ENCODE results near the gene LAD1. TPM values are rescaled to one million over a fixed set of nuclear protein-coding genes. Genes with fewer than 3 reads are reported as not detected.

Gene LAD1
- total RNA-seq, 1 donor from 2014 or later, result not detected

DNA sequence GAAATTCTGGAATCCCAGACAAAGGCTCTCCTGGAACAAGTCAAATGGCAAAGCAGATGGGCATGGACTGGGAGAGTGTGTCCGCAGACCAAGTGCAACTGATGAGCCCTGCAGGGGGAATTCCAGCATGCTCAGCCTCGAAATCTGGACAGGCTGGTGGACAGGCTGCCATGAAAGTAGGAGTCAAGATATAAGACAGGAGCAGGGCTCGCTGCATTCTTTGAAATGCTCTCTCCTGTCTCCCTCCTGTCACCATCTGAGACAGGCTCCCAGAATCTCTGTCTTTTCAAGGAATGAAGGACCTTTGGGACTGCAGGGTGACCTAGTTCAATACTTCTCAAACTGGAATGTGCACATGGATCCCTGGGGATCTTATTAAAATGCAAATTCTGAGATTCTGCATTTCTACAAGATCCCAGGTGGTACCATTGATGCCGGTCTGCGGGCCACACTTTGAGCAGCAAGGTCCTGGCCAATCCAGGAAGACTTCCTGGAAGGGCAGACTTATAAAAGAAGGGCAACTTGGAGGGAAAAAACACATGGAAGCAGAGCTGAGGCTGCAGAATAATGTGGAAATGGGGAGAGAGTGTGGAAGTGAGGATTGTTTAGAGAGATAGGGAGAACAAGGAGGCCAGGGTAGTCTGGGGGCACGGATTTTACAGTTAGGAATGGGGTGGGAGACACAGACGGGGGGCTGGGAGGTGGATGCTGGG lies 51.5 kb downstream of the LAD1 start:
- Mint-ChIP-seq H3K9me3 (no peaks in the 10 kb centered on the region), H3K36me3 (ENCODE audit: low read depth) (no peaks in the 10 kb centered on the region), H3K4me3 (no peak overlapping the region), H3K4me1 (no peaks in the 10 kb centered on the region), H3K27ac (no peak overlapping the region), H3K27me3 (peaks cover 25% of the 10 kb centered on the region)
- TF ChIP-seq, protein P1, sequence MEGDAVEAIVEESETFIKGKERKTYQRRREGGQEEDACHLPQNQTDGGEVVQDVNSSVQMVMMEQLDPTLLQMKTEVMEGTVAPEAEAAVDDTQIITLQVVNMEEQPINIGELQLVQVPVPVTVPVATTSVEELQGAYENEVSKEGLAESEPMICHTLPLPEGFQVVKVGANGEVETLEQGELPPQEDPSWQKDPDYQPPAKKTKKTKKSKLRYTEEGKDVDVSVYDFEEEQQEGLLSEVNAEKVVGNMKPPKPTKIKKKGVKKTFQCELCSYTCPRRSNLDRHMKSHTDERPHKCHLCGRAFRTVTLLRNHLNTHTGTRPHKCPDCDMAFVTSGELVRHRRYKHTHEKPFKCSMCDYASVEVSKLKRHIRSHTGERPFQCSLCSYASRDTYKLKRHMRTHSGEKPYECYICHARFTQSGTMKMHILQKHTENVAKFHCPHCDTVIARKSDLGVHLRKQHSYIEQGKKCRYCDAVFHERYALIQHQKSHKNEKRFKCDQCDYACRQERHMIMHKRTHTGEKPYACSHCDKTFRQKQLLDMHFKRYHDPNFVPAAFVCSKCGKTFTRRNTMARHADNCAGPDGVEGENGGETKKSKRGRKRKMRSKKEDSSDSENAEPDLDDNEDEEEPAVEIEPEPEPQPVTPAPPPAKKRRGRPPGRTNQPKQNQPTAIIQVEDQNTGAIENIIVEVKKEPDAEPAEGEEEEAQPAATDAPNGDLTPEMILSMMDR (IDR thresholded peaks at IDR 0.05), result no peak
- intact Hi-C loops (cut with micrococcal nuclease), result no loop called here
- no peak for DNase-seq
- ATAC-seq (ENCODE audit: low read depth), result no peak
- POLR2A ChIA-PET, result no interaction called here
- CTCF ChIA-PET, result interaction anchor here (1.2 kb wide), 1 partner anchor 15 kb away, joined by 3 read pairs; no protein-coding TSS in a partner anchor

DNA sequence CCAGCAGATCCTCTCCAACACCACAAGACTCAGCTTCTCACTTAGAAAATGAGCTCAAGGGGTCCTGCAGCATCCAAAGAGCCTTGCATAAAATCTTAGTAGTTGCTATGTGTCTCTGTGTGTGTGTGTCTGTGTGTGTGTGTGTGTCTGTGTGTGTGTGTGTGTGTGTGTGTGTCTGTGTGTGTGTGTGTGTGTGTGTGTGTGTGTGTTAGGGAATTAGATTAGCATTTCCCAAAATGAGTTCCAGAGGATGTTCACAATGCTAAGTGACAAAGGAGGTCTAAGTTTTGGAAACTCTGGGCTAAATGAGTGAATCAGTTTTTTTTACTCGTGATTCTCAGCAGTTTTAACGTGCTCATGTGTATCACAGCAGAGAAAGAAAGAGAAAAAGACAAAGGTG lies 52.1 kb downstream of the LAD1 start:
- Mint-ChIP-seq H3K4me3 (no peak overlapping the region), H3K27me3 (peaks cover 25% of the 10 kb centered on the region), H3K36me3 (ENCODE audit: low read depth) (no peaks in the 10 kb centered on the region), H3K4me1 (no peaks in the 10 kb centered on the region), H3K27ac (no peak overlapping the region), H3K9me3 (no peaks in the 10 kb centered on the region)
- intact Hi-C loops (cut with micrococcal nuclease), result no loop called here
- ATAC-seq (ENCODE audit: low read depth), result no peak
- TF ChIP-seq, protein P1 (IDR thresholded peaks at IDR 0.05), result no peak
- ChIA-PET POLR2A (no interaction called here), CTCF (no interaction called here)
- no peak for DNase-seq

DNA sequence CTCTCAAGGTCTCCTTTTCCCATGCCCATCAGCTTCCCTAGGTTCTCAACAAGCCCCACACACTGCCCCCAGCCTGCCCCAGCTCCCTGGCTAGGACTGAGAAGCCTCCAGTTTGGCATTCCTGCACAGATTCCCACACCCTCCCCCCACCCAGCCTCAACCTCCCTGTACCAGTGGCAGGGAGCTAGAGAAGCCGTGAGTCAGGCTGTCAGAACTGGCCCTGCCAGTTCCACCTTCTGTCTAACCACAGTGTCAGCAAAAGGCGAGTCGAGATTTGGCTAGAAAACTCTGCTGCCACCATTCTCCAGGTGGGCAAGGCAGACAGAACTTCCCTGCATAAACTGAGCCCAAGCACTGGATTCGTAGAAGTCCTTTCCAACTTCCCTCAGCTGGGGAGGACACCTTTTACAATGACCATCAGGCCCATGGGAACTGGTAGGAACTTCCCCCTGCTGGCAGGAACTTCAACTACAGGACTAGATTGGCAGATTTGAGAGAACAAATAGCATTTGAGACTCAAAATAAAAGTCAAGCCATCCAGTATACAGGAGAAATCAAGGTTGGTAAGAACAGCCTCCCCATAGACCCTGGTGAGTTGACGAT lies 52.7 kb downstream of the LAD1 start:
- peaks cover under 1% of the 10 kb centered on the region for H3K9me3 Mint-ChIP-seq
- ChIA-PET POLR2A (no interaction called here), CTCF (no interaction called here)
- H3K27me3 Mint-ChIP-seq, result peaks cover 23% of the 10 kb centered on the region
- DNase-seq (no peak), ATAC-seq (ENCODE audit: low read depth) (no peak)
- H3K4me3 Mint-ChIP-seq, result no peak overlapping the region
- intact Hi-C loops (cut with micrococcal nuclease), result no loop called here
- H3K36me3 Mint-ChIP-seq (ENCODE audit: low read depth), result no peaks in the 10 kb centered on the region
- TF ChIP-seq, protein P1 (IDR thresholded peaks at IDR 0.05), result no peak
- H3K4me1 Mint-ChIP-seq, result no peaks in the 10 kb centered on the region
- no peak overlapping the region for H3K27ac Mint-ChIP-seq

DNA sequence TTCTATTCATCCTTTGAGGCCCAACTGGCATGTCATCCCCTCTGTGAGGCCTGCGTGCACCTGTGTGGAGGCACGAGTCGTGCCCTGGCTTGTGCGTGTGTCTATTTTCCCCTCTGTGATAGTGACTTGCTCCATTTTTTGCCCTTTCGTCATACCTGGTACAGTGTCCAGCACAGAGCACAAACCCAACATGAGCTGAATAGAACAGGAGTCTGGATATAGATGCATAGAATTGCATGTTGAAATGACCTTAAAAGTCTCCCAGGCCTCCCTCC lies 54.1 kb downstream of the LAD1 start:
- H3K4me1 Mint-ChIP-seq, result no peaks in the 10 kb centered on the region
- TF ChIP-seq, protein P1 (IDR thresholded peaks at IDR 0.05), result no peak
- no peak overlapping the region for H3K4me3 Mint-ChIP-seq
- peaks cover 17% of the 10 kb centered on the region for H3K27me3 Mint-ChIP-seq
- intact Hi-C loops (cut with micrococcal nuclease), result no loop called here
- H3K27ac Mint-ChIP-seq, result no peak overlapping the region
- no peaks in the 10 kb centered on the region for H3K36me3 Mint-ChIP-seq (ENCODE audit: low read depth)
- DNase-seq (no peak), ATAC-seq (ENCODE audit: low read depth) (no peak)
- CTCF ChIA-PET, result no interaction called here
- H3K9me3 Mint-ChIP-seq, result peaks cover 5% of the 10 kb centered on the region
- POLR2A ChIA-PET, result no interaction called here

DNA sequence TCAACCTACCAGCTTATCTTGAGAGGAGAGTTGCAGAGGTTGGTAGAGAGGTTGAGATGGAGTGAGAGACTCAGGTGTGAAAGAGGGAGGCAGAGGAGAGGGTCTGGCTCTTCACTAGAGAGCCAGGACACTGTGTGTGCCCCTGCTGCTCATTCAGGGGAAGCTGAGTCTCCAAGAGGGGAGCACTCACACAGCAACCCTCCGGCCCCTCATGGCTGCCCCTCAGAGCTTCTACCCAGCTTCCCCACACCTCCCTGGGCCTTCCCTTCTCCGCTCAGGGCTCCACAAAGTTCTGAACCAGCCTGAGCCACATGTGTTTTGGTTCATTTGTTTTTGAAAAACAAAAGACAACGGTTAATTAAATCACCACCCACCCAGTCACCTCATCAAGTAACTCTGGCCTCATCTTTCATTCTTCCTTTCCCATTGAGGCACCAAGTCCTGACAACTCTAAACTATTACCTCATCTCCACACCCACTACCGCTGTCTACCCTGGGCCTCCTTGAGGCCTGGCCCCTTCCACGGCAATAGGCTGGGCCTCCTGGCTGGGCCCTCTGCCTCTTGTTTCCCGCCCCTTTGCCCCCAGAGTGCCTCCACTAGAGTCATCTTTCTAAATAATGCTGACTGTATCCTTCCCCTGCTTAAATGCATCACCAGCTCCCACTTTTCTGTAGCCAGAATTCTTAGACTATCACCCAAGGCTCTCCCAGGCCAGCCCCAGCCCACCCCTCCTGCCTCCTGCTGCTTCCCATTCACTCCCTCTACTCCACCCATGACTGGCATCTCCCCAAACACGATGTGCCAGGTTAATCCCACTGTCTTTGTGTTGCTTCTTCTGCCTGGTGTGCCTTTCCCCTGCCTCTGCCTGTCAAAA lies 54.7 kb downstream of the LAD1 start:
- ChIA-PET POLR2A (no interaction called here), CTCF (no interaction called here)
- Mint-ChIP-seq H3K27me3 (peaks cover 17% of the 10 kb centered on the region), H3K27ac (no peak overlapping the region), H3K4me1 (no peaks in the 10 kb centered on the region), H3K4me3 (no peak overlapping the region), H3K36me3 (ENCODE audit: low read depth) (no peaks in the 10 kb centered on the region), H3K9me3 (peaks cover 5% of the 10 kb centered on the region)
- DNase-seq (no peak), ATAC-seq (ENCODE audit: low read depth) (no peak)
- TF ChIP-seq, protein P1 (IDR thresholded peaks at IDR 0.05), result no peak
- intact Hi-C loops (cut with micrococcal nuclease), result no loop called here
